HG03558 (cell line): ENCODE measurements around the gene BABAM1.
"Not testable (repeated sequence)": the region's sequence is repeated elsewhere in the genome, so short reads cannot be mapped to it uniquely, and the experiment has no call there.

Source experiments
- ATAC-seq: cut with Tn5 transposase; IDR thresholded peaks from one replicate; pipeline ENCODE4 v1.9.1; 2021; ENCODE audit warnings: moderate number of reproducible peaks; ENCODE audit not compliant: unreplicated experiment; ENCODE audit errors: extremely low read depth

BABAM1 gene

DNA sequence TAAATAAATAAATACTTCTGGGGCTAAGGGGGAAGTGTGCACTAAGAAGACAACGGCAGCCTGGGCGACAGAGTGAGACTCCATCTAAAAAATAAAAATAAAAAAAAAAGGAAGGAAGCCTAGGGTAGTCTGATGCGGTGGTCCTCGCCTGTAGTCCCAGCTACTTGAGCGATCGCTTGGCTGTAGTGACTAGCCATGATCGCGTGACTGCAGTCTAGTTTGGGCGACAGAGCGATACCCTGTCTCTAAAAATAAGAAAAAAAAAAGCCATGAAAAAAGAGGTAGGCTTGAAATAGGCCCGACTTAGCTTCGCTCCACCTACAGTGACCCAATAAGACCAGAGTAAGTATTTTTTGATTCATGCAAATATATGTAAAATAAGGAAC lies 661 bp upstream of the BABAM1 start:
- peak; percentile 6 for ATAC-seq

DNA sequence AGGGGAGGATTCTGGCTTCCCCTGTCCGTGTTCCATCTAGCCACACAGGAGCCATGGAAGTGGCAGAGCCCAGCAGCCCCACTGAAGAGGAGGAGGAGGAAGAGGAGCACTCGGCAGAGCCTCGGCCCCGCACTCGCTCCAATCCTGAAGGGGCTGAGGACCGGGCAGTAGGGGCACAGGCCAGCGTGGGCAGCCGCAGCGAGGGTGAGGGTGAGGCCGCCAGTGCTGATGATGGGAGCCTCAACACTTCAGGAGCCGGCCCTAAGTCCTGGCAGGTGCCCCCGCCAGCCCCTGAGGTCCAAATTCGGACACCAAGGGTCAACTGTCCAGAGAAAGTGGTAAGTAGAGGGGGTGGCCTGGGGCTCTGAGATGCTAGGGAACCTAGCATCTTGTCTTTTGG lies 1.5 kb downstream of the BABAM1 start:
- ATAC-seq = no peak

- not testable (repeated sequence) for ATAC-seq
Observed at GRCh38 chr19:17274892-17275291, 7.6 kb downstream of the BABAM1 start.

DNA sequence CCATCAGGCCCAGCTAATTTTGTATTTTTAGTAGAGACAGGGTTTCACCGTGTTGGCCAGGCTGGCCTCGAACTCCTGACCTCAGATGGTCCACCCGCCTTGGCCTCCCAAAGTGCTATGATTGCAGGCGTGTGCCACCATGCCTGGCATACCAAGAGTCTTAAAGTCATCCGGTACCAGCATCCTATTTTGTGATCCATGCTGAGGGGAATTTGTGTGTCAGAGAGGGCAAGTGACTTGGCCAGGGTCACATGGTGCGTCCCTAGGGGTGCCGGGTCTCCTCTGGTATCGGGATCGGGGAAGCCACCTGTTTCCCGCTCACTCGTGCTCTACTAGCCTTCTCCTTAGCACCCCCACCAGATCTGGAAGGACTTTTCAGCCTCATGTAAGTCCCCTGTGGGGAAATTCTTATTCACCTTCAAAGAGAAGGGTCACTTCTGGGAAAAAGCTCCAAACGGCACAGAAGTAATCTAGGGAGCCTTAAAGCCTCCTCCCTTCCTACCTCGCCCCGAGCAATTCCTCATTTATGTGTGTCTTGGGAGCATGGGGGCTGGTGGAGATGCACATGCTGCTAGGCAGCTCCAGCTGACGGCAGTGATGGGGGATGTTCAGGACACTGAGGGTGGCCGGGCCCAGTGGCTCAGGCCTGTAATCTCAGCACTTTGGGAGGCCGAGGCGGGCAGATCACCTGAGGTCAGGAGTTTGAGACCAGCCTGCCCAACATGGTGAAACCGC lies 8.4 kb downstream of the BABAM1 start:
- ATAC-seq = no peak

DNA sequence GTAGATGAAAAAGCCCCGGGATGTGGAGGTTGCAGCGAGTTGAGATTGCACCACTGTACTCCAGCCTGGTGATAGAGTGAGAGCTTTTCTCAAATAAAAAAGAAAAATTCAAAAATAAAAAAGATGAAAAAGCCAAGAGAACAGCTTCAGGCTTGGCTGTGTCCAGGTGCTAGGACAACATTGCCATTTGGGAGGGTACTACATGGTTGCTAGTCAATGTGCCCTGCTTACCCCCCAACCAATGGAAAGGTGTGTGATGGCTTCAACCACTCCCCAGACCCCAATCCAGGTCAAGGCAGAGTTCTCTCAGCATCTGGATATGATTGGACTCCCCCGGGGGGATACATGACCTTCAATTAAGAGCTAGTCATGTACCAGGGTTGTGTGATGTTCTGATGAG lies 12.2 kb downstream of the BABAM1 start:
- no peak for ATAC-seq

DNA sequence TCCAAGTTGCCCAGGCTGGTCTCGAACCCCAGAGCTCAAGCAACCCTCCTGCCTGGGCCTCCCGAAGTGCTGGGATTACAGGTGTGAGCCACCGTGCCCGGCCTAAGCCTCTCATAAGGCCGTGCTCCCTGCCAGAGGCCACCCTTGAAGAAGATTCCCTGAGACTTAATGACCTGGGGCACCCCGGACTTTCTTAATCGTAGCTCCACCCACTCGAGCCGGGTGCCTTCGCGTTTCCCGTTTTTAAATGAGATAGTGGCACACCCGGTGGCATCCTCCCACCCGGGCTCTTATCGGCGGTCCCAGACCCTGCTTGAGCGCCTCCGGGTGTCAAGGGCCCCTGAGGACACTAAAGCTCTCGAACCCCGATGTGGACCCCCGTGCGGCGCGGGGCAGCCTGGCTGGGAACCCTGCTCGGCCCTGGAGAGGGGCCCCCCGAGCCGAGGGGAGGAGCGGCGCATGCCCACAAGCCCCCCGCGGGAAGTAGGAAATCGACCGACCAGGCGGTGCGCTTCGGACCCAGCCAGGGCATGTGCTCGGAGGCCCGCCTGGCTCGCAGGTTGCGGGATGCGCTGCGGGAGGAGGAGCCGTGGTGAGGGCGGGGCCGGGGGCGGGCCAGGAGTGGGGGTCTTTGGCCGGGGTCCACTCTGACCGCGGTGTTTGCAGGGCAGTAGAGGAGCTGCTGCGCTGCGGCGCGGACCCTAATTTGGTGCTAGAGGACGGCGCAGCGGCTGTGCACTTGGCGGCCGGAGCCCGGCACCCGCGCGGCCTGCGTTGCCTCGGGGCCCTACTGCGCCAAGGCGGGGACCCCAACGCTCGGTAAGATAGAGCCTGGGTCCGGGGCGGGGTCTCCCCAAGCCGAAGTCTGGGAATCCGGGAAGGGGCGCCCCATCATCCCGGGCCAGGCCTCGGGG lies 14.4 kb downstream of the BABAM1 start, which contains the start of gene ANKLE1:
TSS of gene ANKLE1 (plus strand) at position 511 of the 914 bp plus-strand sequence. CDS start at position 531, 20 bp downstream.
- ATAC-seq = no peak

DNA sequence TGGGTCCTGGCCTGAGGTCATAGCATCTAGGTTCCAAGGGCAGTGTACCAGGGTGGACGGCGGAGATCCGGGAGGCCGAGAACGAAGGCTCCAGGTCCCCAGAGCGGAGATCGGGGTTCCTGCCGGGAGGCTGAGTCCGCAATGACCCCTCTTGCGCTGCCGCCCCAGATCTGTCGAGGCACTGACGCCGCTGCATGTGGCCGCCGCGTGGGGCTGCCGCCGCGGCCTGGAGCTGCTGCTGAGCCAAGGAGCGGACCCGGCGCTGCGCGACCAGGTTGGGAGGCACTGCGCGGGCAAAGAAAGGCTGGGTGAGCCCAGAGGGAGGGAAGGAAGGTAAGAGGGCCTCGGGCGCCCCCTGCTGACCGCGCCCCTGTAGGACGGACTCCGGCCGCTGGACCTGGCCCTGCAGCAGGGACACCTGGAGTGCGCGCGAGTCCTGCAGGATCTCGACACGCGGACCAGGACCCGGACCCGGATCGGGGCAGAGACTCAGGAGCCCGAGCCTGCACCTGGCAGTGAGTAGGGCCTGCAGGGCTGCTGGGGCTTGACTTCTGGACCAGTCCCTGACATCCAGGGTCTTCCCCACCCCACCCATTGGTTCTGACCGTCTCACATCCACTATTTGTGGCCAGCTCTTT lies 15.4 kb downstream of the BABAM1 start:
- no peak for ATAC-seq

DNA sequence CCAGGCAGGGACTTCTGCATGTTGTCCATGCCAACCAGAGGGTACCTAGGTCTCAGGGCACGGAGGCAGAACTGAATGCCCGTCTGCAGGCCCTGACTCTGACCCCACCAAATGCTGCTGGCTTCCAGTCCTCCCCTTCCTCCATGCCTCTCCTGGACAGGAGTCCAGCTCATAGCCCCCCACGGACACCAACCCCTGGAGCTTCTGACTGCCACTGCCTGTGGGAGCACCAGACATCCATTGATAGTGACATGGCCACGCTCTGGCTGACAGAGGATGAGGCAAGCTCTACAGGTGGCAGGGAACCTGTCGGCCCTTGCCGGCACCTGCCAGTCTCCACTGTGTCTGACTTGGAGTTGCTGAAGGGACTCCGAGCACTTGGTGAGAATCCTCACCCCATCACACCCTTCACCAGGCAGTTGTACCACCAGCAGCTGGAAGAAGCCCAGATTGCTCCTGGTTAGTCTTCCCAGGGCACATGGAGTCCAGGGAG lies 16.3 kb downstream of the BABAM1 start:
- ATAC-seq = no peak

- no peak for ATAC-seq
Observed at GRCh38 chr19:17285415-17286135, 18.3 kb downstream of the BABAM1 start.

GRCh38 chr19:17286263-17286662 lies 19.0 kb downstream of the BABAM1 start:
- ATAC-seq = no peak

DNA sequence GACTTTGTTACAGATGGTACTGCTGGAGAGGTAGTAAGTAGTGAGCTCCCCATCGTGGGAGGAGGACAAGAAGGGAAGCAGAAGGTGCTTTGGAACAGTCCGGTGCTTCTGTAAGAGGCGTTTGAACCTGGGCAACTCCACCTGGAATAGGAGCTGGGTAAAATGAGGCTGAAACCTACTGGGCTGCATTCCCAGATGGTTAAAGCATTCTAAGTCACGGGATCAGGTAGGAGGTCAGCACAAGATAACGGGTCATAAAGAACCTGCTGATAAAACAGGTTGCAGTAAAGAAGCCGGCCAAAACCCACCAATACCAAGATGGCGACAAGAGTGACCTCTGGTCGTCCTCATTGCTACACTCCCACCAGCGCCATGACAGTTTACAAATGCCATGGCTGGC lies 19.5 kb downstream of the BABAM1 start:
- ATAC-seq = no peak

DNA sequence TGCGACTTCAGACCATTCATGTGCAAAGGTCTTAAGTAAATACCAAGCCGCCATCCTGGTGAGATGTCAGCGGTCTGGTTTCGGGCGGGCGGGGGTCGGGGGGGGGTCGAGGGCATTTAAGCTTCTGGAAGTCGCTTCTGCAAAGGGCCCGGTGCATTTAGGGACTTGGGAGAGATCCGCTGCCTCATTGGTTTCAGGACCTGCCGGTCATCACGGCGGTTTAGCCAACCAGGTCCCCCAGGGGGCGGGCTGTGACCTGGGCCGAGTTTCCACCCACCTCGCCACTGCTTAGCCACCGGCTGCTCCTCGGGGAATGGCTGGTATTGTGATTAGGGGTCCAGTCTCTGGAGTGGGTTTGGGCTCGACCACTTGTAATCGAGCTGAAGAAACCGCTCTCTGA lies 22.2 kb downstream of the BABAM1 start:
- ATAC-seq = no peak

DNA sequence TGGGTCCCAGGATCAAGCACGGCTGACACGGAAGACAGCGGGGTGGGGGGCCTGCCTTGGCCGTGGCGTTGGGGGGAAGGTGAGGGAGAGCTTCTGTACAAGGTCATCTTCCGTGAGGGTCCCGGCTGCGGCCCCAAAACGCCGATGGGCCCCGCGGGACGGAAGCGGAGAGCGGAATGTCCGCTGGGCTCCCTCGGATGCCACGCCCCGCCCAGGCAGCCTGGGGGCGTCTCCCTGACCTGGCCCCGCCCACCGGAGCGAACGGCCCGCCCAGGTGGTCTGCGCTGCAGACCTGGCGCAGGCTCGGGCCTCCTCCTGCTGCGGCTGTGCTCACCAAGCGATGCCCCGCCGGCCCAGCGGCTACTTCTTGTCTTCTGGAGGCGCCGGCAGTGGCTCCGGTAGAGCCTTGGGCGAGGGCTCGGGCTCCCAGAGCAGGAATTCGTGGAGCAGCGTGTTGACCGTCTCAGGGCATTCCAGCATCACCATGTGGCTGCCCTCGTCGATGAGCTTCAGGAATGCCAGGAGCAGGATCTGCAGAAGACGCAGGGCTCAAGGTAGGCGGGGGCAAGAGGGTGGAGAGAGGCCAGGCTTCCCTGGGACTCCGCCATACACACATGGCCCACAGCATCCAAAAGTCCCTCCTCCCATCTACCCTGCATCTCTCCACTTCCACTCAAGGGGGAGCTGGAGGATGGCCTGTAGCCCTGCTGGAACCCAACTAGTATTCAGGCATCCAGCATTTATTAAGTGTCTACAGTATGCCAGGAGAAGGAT lies 25.2 kb downstream of the BABAM1 start:
- no peak for ATAC-seq

- ATAC-seq = no peak
Observed at GRCh38 chr19:17293605-17294004, 26.4 kb downstream of the BABAM1 start.

- ATAC-seq = no peak
Observed at GRCh38 chr19:17294051-17294891, 27.0 kb downstream of the BABAM1 start.

- not testable (repeated sequence) for ATAC-seq
Observed at GRCh38 chr19:17295551-17295950, 28.3 kb downstream of the BABAM1 start.

- ATAC-seq = no peak
Observed at GRCh38 chr19:17296273-17296672, 29.0 kb downstream of the BABAM1 start.

DNA sequence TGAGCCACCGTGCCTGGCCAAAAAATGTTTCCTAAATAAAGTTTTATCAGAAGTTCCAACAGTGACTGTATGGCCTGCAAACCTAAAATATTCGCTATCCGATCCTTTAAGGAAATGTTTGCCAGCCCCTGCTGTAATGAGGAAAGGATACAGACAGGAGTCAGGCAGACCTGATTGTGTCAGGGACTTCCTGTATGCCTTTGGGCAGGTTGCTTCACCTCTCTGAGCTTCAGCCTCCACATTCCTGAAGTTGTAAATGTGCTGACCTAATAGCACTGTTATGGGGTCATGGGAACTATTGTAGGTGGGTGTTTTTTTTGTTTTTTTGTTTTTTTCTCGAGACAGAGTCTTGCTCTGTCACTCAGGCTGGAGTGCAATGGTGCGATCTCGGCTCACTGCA lies 29.7 kb downstream of the BABAM1 start:
- no peak for ATAC-seq
